ENCODE measurements around the gene AMPD3.

The AMPD3 gene

GRCh38 chr11:10438458-10438857 is 16.6 kb upstream of the AMPD3 start:
- DNase-seq, result no peak

- no peak for DNase-seq
Measured at GRCh38 chr11:10439351-10439750, 15.7 kb upstream of the AMPD3 start.

GRCh38 chr11:10439924-10440323 is 15.1 kb upstream of the AMPD3 start:
- DNase-seq, result no peak

GRCh38 chr11:10440401-10440800 is 14.7 kb upstream of the AMPD3 start:
- no peak for DNase-seq

- peak; percentile 23 for DNase-seq
Measured at GRCh38 chr11:10441091-10441490, 14.0 kb upstream of the AMPD3 start.

GRCh38 chr11:10441652-10442503 is 13.2 kb upstream of the AMPD3 start:
- no peak for DNase-seq

GRCh38 chr11:10443152-10443551 is 11.9 kb upstream of the AMPD3 start:
- no peak for DNase-seq

- DNase-seq, result no peak
Measured at GRCh38 chr11:10443721-10444235, 11.3 kb upstream of the AMPD3 start.

GRCh38 chr11:10444725-10445315 is 10.2 kb upstream of the AMPD3 start:
- no peak for DNase-seq

GRCh38 chr11:10447445-10447844 is 7.6 kb upstream of the AMPD3 start:
- DNase-seq, result no peak

- no peak for DNase-seq
Measured at GRCh38 chr11:10450462-10451425, 4.3 kb upstream of the AMPD3 start.

GRCh38 chr11:10451426-10452116 is 3.5 kb upstream of the AMPD3 start:
- DNase-seq, result no peak

GRCh38 chr11:10452211-10452767 is 2.8 kb upstream of the AMPD3 start:
- no peak for DNase-seq

GRCh38 chr11:10453261-10453660 is 1.8 kb upstream of the AMPD3 start:
- no peak for DNase-seq

- DNase-seq, result peak; percentile 63
Measured at GRCh38 chr11:10455637-10456487, 798 bp downstream of the AMPD3 start.

- no peak for DNase-seq
Measured at GRCh38 chr11:10456519-10456918, 1.5 kb downstream of the AMPD3 start.

- no peak for DNase-seq
Measured at GRCh38 chr11:10457901-10458300, 2.8 kb downstream of the AMPD3 start.

GRCh38 chr11:10459029-10459970 is 4.2 kb downstream of the AMPD3 start:
- DNase-seq, result no peak

- DNase-seq, result no peak
Measured at GRCh38 chr11:10460611-10461275, 5.7 kb downstream of the AMPD3 start.

Data from fibroblast of skin of right quadriceps (primary cell).